NCI-H2227 (cell line): ENCODE measurements around the gene GSTM1.
"Not testable (repeated sequence)": the region's sequence is repeated elsewhere in the genome, so short reads cannot be mapped to it uniquely, and the experiment has no call there.

ENCODE experiments used
- DNase-seq: peaks from one replicate; lab custom pipeline; 2025; ENCODE audit not compliant: unreplicated experiment; lab: John Stamatoyannopoulos, UW

GSTM1 gene

GRCh38 chr1:109697066-109697465 lies 9.4 kb downstream of the GSTM1 start:
- no peak for DNase-seq

DNA sequence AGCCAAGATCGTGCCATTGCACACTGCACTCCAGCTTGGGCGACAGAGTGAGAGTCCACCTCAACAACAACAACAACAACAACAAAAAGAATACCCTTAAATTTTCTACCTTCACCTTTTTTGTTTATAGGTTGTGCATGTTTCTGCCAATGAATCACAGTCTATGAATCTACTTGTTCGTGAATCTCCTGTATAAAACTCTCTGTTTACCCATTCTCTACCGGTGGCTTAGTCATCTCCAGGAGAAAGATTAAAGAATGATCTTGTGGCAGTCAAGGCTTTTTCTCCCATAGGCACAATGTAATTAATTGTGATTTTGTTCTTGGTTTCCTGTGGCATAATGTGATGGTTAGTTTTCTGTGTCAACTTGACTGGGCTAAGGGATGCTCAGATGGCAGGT lies 10.2 kb downstream of the GSTM1 start:
- not testable (repeated sequence) for DNase-seq

DNA sequence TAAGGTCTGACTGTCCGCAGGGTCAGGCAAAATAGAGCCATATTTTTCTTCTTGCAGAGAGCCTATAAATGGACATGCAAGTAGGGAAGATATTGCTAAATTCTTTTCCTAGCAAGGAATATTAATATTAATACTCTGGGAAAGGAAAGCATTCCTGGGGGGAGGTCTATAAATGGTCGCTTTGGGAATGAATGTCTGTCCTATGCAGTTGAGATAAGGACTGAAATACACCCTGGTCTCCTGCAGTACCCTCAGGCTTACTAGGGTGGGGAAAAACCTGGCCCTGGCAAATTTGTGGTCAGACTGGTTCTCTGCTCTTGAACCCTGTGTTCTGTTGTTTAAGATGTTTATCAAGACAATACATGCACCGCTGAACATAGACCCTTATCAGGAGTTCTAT lies 15.3 kb downstream of the GSTM1 start:
- DNase-seq: not testable (repeated sequence)

GRCh38 chr1:109704173-109704572 lies 16.6 kb downstream of the GSTM1 start:
- DNase-seq: no peak

- DNase-seq: no peak
Observed at GRCh38 chr1:109705411-109705810, 17.8 kb downstream of the GSTM1 start.

DNA sequence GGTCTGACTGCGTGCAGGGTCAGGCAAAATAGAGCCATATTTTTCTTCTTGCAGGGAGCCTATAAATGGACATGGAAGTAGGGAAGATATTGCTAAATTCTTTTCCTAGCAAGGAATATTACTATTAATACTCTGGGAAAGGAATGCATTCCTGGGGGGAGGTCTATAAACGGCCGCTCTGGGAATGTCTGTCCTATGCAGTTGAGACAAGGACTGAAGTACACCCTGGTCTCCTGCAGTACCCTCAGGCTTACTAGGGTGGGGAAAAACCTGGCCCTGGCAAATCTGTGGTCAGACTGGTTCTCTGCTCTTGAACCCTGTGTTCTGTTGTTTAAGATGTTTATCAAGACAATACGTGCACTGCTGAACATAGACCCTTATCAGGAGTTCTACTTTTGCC lies 21.3 kb downstream of the GSTM1 start:
- not testable (repeated sequence) for DNase-seq

DNA sequence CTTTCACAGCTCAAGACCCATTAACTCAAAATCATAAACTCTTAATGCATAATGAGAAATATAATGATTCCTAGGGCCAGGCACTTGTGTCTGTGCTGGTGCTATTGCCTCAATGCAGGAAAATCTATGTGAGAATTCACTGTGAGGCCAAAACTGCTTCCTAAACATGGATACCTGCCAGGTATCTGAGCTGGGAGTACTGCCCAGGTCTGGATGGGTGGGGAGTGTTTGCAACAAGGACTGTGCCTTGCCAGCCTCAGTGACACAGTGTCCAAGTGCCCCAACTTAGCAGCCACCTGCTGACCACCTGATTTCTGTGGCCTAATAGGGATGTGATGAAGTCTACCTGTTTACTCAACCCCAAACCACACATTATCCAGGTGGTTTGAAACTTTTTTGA lies 22.2 kb downstream of the GSTM1 start:
- not testable (repeated sequence) for DNase-seq

DNA sequence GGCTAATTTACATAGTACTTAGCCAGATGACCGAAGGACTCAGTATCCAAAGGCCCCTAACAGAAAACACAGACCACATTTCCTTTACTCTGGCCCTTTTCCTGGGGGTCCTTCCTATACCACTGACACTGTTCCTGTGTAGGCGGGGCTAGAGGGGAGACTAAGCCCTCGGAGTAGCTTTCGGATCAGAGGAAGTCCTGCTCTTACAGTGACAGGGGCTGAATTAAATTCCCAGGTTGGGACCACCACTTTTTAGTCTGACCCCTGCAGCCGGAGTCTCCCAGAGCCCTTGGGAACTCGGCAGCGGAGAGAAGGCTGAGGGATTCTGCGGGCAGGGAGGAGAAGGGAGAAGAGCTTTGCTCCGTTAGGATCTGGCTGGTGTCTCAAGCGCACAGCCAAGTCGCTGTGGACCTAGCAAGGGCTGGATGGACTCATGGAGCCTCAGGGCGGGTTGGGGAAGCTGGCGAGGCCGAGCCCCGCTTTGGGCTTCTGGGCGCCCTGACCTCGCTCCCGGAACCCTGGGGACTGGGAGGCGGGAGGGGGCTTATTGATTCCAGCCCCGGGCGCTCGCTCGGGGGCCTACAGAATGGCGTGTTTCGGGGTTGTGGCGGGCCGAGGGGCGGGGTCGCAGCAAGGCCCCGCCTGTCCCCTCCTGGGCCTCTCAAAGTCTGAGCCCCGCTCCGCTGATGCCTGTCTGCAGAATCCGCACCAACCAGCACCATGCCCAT lies 24.1 kb downstream of the GSTM1 start, which contains the start of gene GSTM5:
TSS of gene GSTM5 (plus strand) at position 659 of the 728 bp plus-strand sequence. CDS start at position 721, 62 bp downstream.
- peak; percentile 15 for DNase-seq

DNA sequence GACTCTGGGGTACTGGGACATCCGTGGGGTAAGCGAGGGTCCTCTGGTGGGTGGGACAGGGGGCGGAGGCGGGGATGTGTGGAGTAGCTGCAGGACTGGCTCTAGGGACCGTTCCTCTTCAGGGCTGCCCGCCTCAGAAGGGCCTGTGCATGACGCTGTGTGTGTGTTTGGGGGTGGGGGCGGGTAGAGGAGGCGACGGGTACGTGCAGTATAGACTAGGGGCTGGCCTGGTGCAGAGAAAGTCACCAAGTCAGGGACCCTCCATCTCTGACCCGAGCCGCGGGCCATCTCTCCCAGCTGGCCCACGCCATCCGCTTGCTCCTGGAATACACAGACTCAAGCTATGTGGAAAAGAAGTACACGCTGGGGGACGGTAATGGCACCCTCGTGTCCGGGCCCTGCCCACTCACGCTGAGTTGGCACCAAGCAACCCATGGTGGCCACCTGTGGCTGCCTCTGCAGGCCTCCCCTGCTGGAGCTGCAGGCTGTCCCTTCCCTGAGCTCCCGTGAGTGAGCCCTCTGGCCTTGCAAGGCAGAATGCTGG lies 24.8 kb downstream of the GSTM1 start:
- DNase-seq: no peak

DNA sequence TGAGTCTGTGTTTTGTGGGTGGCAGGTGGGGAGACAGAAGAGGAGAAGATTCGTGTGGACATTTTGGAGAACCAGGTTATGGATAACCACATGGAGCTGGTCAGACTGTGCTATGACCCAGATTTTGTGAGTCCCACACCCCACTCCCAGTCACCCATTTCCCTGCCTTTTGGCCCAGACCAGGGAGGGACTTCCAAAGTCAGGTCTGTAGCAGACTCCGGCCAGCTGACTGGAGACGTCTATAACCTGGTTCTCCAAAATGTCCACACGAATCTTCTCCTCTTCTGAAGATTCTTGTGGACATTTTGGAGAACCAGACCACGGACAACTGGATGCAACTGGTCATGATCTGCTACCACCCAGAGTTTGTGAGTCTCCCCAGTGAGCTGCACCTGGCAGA lies 26.0 kb downstream of the GSTM1 start:
- DNase-seq: no peak

- no peak for DNase-seq
Observed at GRCh38 chr1:109714661-109715372, 27.2 kb downstream of the GSTM1 start.

DNA sequence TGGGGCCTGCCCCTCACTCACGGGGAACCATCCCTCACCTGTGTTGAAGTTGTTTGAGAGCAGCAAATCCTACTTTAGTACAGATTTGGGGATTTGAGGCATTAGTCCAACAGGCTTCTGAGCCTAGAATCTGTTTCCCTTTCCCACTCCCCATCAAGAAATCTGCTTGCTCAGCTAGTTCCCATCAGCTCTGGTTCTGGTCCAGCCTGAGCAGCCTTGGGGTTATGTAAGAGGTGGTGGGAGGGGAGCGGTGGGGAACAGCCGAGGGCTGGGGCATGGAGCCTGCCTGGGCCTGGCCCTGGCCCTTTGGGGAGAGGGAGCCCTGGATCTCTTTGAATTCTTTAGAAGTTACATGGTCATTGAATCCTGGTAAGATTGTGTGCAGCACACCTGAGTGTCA lies 28.5 kb downstream of the GSTM1 start:
- DNase-seq: no peak

- no peak for DNase-seq
Observed at GRCh38 chr1:109716570-109717090, 29.0 kb downstream of the GSTM1 start.

DNA sequence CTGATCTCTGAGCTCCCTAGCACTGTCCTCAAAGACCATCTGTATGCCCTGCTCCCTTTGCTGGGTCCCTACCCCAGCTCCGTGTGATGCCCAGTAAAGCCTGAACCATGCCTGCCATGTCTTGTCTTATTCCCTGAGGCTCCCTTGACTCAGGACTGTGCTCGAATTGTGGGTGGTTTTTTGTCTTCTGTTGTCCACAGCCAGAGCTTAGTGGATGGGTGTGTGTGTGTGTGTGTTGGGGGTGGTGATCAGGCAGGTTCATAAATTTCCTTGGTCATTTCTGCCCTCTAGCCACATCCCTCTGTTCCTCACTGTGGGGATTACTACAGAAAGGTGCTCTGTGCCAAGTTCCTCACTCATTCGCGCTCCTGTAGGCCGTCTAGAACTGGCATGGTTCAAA lies 30.1 kb downstream of the GSTM1 start:
- no peak for DNase-seq

DNA sequence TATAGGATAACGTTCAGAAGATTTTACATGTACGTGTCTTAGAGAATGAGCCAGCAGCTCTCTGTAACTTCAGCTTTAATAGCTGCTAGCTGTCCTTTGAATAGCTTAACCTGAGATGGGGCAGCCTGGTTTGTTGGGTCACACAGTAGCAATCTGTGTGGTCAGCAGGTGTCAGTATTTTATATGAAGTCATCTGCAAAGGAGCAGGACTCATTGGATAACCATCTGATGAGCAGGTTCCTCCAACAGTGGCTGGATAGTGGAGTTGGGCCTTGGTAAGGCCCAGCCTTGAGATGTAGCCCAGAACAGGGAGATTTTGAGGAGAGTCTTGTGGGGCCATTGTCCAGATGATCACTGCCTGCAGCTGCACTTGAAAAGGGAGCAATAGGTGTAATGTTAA lies 30.9 kb downstream of the GSTM1 start:
- no peak for DNase-seq

GRCh38 chr1:109719337-109719837 lies 31.8 kb downstream of the GSTM1 start:
- DNase-seq: no peak

- no peak for DNase-seq
Observed at GRCh38 chr1:109721042-109721441, 33.4 kb downstream of the GSTM1 start.

- no peak for DNase-seq
Observed at GRCh38 chr1:109721971-109722370, 34.4 kb downstream of the GSTM1 start.

- DNase-seq: no peak
Observed at GRCh38 chr1:109722908-109723691, 35.5 kb downstream of the GSTM1 start.

DNA sequence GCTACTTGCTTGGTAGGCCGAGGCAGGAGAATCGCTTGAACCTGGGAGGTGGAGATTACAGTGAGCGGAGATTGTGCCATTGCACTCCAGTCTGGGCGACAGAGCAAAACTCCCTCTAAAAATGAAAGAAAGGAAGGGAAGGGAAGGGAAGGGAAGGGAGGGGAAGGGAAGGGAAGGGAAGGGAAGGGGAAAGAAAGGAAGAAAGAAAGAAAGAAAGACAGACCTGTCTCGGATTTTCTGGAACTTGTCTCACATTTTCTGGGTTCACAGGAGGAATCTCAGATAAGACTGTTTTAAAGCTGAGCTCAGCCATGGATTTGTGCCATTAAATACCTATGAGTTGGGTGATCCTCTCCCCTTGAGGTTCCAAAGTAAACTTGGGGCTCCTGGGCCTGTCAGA lies 37.3 kb downstream of the GSTM1 start:
- no peak for DNase-seq

GRCh38 chr1:109725510-109725909 lies 37.9 kb downstream of the GSTM1 start:
- no peak for DNase-seq
